H9 (cell line): ENCODE data around the gene ADH1B. TPM values are rescaled to one million over a fixed set of nuclear protein-coding genes. Genes with fewer than 3 reads are reported as not detected.

Experiments
- DNase-seq: peaks from one replicate; pipeline ENCODE4 v3.0.0-alpha.2; 2017
- H2AFZ ChIP-seq: one replicate; pipeline ENCODE4 v1.6.1; 2013; ENCODE audit warnings: mild to moderate bottlenecking, low read length, control low read depth, moderate library complexity
- H2AK5ac ChIP-seq: 2 replicates; pipeline ENCODE4 v1.6.1; 2013; ENCODE audit warnings: low read length, control low read depth, mixed read lengths; ENCODE audit not compliant: insufficient read length
- H2BK120ac ChIP-seq: one replicate; pipeline ENCODE4 v1.6.1; 2013; ENCODE audit warnings: low read depth, mild to moderate bottlenecking, low read length, control low read depth, inconsistent platforms; ENCODE audit not compliant: poor library complexity, severe bottlenecking
- H2BK12ac ChIP-seq: 2 replicates; pipeline ENCODE4 v1.6.1; 2013; ENCODE audit warnings: low read length, control low read depth, mixed read lengths, low read depth; ENCODE audit not compliant: insufficient read length
- H2BK15ac ChIP-seq: 2 replicates; pipeline ENCODE4 v1.6.1; 2013; ENCODE audit warnings: low read depth, low read length, control low read depth
- H2BK20ac ChIP-seq: one replicate; pipeline ENCODE4 v1.6.1; 2013; ENCODE audit warnings: low read depth, mild to moderate bottlenecking, low read length, control low read depth, inconsistent platforms; ENCODE audit not compliant: poor library complexity, severe bottlenecking
- H2BK5ac ChIP-seq: 2 replicates; pipeline ENCODE4 v1.6.1; 2013; ENCODE audit warnings: low read length, control low read depth, mixed read lengths; ENCODE audit not compliant: insufficient read length
- H3K14ac ChIP-seq: 2 replicates; pipeline ENCODE4 v1.6.1; 2013; ENCODE audit warnings: low read length, control low read depth; ENCODE audit not compliant: insufficient read depth
- H3K18ac ChIP-seq: 2 replicates; pipeline ENCODE4 v1.6.1; 2013; ENCODE audit warnings: low read depth, mild to moderate bottlenecking, mixed read lengths, low read length, control low read depth; ENCODE audit not compliant: insufficient read length
- H3K23ac ChIP-seq: 2 replicates; pipeline ENCODE4 v1.6.1; 2013; ENCODE audit warnings: low read length, control low read depth, mixed read lengths, low read depth; ENCODE audit not compliant: insufficient read length
- H3K23me2 ChIP-seq: 2 replicates; pipeline ENCODE4 v1.6.1; 2013; ENCODE audit warnings: low read depth, mild to moderate bottlenecking, mixed read lengths, low read length, control low read depth; ENCODE audit not compliant: insufficient read length, poor library complexity, severe bottlenecking
- H3K27ac ChIP-seq: 2 replicates; pipeline ENCODE4 v1.5.1; 2013; ENCODE audit warnings: low read length, control low read depth, mixed read lengths, low read depth; ENCODE audit not compliant: insufficient read length
- H3K27me3 ChIP-seq: 2 replicates; pipeline ENCODE4 v1.6.1; 2013; ENCODE audit warnings: low read length, control low read depth, inconsistent platforms; ENCODE audit not compliant: insufficient read depth
- H3K4ac ChIP-seq: 2 replicates; pipeline ENCODE4 v1.6.1; 2013; ENCODE audit warnings: low read depth, mild to moderate bottlenecking, control low read depth, inconsistent platforms, low read length, moderate library complexity
- H3K4me1 ChIP-seq: 2 replicates; pipeline ENCODE4 v1.6.1; 2013; ENCODE audit warnings: low read length, control low read depth, inconsistent platforms; ENCODE audit not compliant: insufficient read depth
- H3K4me2 ChIP-seq: 2 replicates; pipeline ENCODE4 v1.6.1; 2013; ENCODE audit warnings: low read length, control low read depth, mixed read lengths; ENCODE audit not compliant: insufficient read length, insufficient read depth
- H3K56ac ChIP-seq: 2 replicates; pipeline ENCODE4 v1.6.1; 2013; ENCODE audit warnings: low read depth, mild to moderate bottlenecking, mixed read lengths, low read length, control low read depth; ENCODE audit not compliant: insufficient read length
- H3K79me1 ChIP-seq: 2 replicates; pipeline ENCODE4 v1.6.1; 2013; ENCODE audit warnings: low read depth, mild to moderate bottlenecking, moderate library complexity, low read length, control low read depth, inconsistent platforms; ENCODE audit not compliant: insufficient read depth, poor library complexity, severe bottlenecking
- H3K79me2 ChIP-seq: 2 replicates; pipeline ENCODE4 v1.6.1; 2013; ENCODE audit warnings: low read length, control low read depth, inconsistent platforms; ENCODE audit not compliant: insufficient read depth
- H3K9ac ChIP-seq: 2 replicates; pipeline ENCODE4 v1.6.1; 2013; ENCODE audit warnings: low read length, control low read depth, mixed read lengths; ENCODE audit not compliant: insufficient read length; ENCODE audit errors: extremely low read depth
- H3K9me3 ChIP-seq: one replicate; pipeline ENCODE4 v1.6.1; 2013; ENCODE audit warnings: low read depth, low read length, inconsistent platforms; ENCODE audit not compliant: control insufficient read depth
- H3T11ph ChIP-seq: one replicate; pipeline ENCODE4 v1.6.1; 2013; ENCODE audit warnings: mild to moderate bottlenecking, low read length, control low read depth, inconsistent platforms
- H4K20me1 ChIP-seq: one replicate; pipeline ENCODE4 v1.6.1; 2013; ENCODE audit not compliant: control insufficient read depth, insufficient read length, insufficient read depth
- H4K5ac ChIP-seq: 2 replicates; pipeline ENCODE4 v1.6.1; 2013; ENCODE audit warnings: low read depth, mild to moderate bottlenecking, mixed read lengths, low read length, control low read depth; ENCODE audit not compliant: insufficient read length
- H4K8ac ChIP-seq: replicated peaks from 2 replicates; pipeline ENCODE4 v1.6.1; 2013; ENCODE audit warnings: low read length, control low read depth, mixed read lengths, low read depth; ENCODE audit not compliant: insufficient read length
- H4K91ac ChIP-seq: 2 replicates; pipeline ENCODE4 v1.6.1; 2013; ENCODE audit warnings: low read depth, mild to moderate bottlenecking, moderate library complexity, mixed read lengths, low read length, control low read depth; ENCODE audit not compliant: insufficient read length
- H3K27ac Mint-ChIP-seq, 3 experiments: 2 replicates in 2 of 3; 3 replicates in 1 of 3; pipeline ENCODE4 v1.8.0; 2020 to 2021; ENCODE audit warnings: mixed read lengths in 3 of 3, mild to moderate bottlenecking in 1 of 3, moderate library complexity in 1 of 3
- H3K27me3 Mint-ChIP-seq: 2 replicates; pipeline ENCODE4 v1.8.0; 2021; ENCODE audit warnings: low read depth, mild to moderate bottlenecking, moderate library complexity, mixed read lengths
- H3K36me3 Mint-ChIP-seq, 3 experiments: 2 replicates in 2 of 3; 3 replicates in 1 of 3; pipeline ENCODE4 v1.8.0; 2020 to 2021; ENCODE audit warnings: low read depth in 3 of 3, mixed read lengths in 3 of 3; ENCODE audit not compliant: insufficient read depth in 1 of 3
- H3K4me1 Mint-ChIP-seq, 2 experiments: 2 replicates each; pipeline ENCODE4 v1.8.0; 2020; ENCODE audit warnings: mixed read lengths in 2 of 2
- H3K4me3 Mint-ChIP-seq, 2 experiments: 2 replicates in 1 of 2; 3 replicates in 1 of 2; pipeline ENCODE4 v1.8.0; 2020 to 2021; ENCODE audit warnings: mild to moderate bottlenecking in 2 of 2, mixed read lengths in 2 of 2, moderate library complexity in 1 of 2
- H3K9me3 Mint-ChIP-seq, 2 experiments: 2 replicates in 1 of 2; 3 replicates in 1 of 2; pipeline ENCODE4 v1.8.0; 2020; ENCODE audit warnings: mild to moderate bottlenecking in 2 of 2, mixed read lengths in 2 of 2, moderate library complexity in 1 of 2
- CTCF ChIP-seq: fragments of 200-600 bp; sonication (generic); conservative IDR thresholded peaks from 3 replicates; pipeline ENCODE4 v1.8.0; 2021; ENCODE audit warnings: antibody characterized with exemption, mild to moderate bottlenecking
- WGBS: extraction: QIAGEN DNeasy Blood & Tissue Kit; methylation state at CpG from one replicate; pipeline ENCODE4 v1.1.7; 2013; ENCODE audit warnings: missing lambda C conversion rate, low lambda C conversion rate, mixed read lengths; ENCODE audit not compliant: insufficient read length; ENCODE audit errors: extremely low coverage; 5-methylcytosine and 5-hydroxymethylcytosine counted together
- total RNA-seq: library from RNA; stranded (reverse); gene quantifications from 2 replicates; pipeline ENCODE4 v1.2.1, GENCODE V29; 2021

Gene ADH1B
- total RNA-seq, 1 experiment from 2014 or later = not detected

- Histone ChIP-seq H2BK5ac (no peak overlapping the region), H3T11ph (no peak overlapping the region), H2BK15ac (no peak overlapping the region), H3K27ac (no peak overlapping the region), H3K56ac (no peak overlapping the region), H2BK12ac (no peak overlapping the region), H3K4ac (no peak overlapping the region), H3K14ac (no peak overlapping the region), H3K79me2 (no peaks in the 10 kb centered on the region), H4K5ac (no peak overlapping the region), H3K27me3 (no peaks in the 10 kb centered on the region), H2AFZ (no peak overlapping the region), H3K79me1 (no peaks in the 10 kb centered on the region), H2BK120ac (no peak overlapping the region), H4K20me1 (no peaks in the 10 kb centered on the region), H3K9ac (no peak overlapping the region), H2AK5ac (no peak overlapping the region), H3K4me1 (no peaks in the 10 kb centered on the region), H3K18ac (no peak overlapping the region), H3K23me2 (no peaks in the 10 kb centered on the region), H3K23ac (no peak overlapping the region), H4K8ac (no peak overlapping the region), H3K9me3 (no peaks in the 10 kb centered on the region), H3K4me2 (no peak overlapping the region), H2BK20ac (no peak overlapping the region), H4K91ac (no peak overlapping the region)
- Mint-ChIP-seq H3K36me3 (peaks cover 0 to 11% (median 3%) of the 10 kb centered on the region in 3 experiments; a peak in 6 of 7 replicates), H3K4me1 (peaks cover 0 to 3% of the 10 kb centered on the region in 2 experiments; a peak in 1 of 4 replicates), H3K27me3 (no peaks in the 10 kb centered on the region; the same call in 1 of the 2 replicates), H3K4me3 (no peak overlapping the region), H3K9me3 (peaks cover 16 to 18% of the 10 kb centered on the region in 2 experiments), H3K27ac (no peak overlapping the region)
- WGBS = no CpG with 5 or more reads among the region's 2 CpGs
- DNase-seq = no peak
- TF ChIP-seq CTCF = no peak
Observed at GRCh38 chr4:99329876-99330275, 8.7 kb upstream of the ADH1B start.
